HG03460 (cell line): ENCODE data around the gene RNASET2.
"Not testable (repeated sequence)": the region's sequence is repeated elsewhere in the genome, so short reads cannot be mapped to it uniquely, and the experiment has no call there.

Experiments used
- ATAC-seq: cut with Tn5 transposase; IDR thresholded peaks from one replicate; pipeline ENCODE4 v1.9.1; 2021; ENCODE audit not compliant: unreplicated experiment

RNASET2 gene

GRCh38 chr6:166905505-166906134 is 50.7 kb downstream of the RNASET2 start:
- ATAC-seq, result no peak

- no peak for ATAC-seq
Measured at GRCh38 chr6:166905013-166905412, 51.3 kb downstream of the RNASET2 start.

- no peak for ATAC-seq
Measured at GRCh38 chr6:166904101-166904746, 52.1 kb downstream of the RNASET2 start.

GRCh38 chr6:166903500-166903899 is 52.9 kb downstream of the RNASET2 start:
- ATAC-seq, result no peak

GRCh38 chr6:166903027-166903426 is 53.3 kb downstream of the RNASET2 start:
- no peak for ATAC-seq

GRCh38 chr6:166902211-166902755 is 54.1 kb downstream of the RNASET2 start:
- ATAC-seq, result no peak

- ATAC-seq, result no peak
Measured at GRCh38 chr6:166901626-166902025, 54.7 kb downstream of the RNASET2 start.

- ATAC-seq, result no peak
Measured at GRCh38 chr6:166900956-166901607, 55.3 kb downstream of the RNASET2 start.

GRCh38 chr6:166900130-166900708 is 56.1 kb downstream of the RNASET2 start:
- no peak for ATAC-seq

GRCh38 chr6:166898910-166899309 is 57.4 kb downstream of the RNASET2 start:
- no peak for ATAC-seq

- ATAC-seq, result not testable (repeated sequence)
Measured at GRCh38 chr6:166894614-166895013, 61.7 kb downstream of the RNASET2 start.

GRCh38 chr6:166892472-166892871 is 63.9 kb downstream of the RNASET2 start:
- ATAC-seq, result not testable (repeated sequence)

GRCh38 chr6:166886773-166887172 is 69.6 kb downstream of the RNASET2 start:
- not testable (repeated sequence) for ATAC-seq

GRCh38 chr6:166884958-166885357 is 71.4 kb downstream of the RNASET2 start:
- not testable (repeated sequence) for ATAC-seq

- no peak for ATAC-seq
Measured at GRCh38 chr6:166879594-166879993, 76.8 kb downstream of the RNASET2 start.
